Loucy (cell line): ENCODE results near the gene CYTH4.

Experiments
- CTCF ChIP-seq: fragments of 200-600 bp; sonication (generic); conservative IDR thresholded peaks from 2 replicates; pipeline ENCODE4 v1.5.1; 2014; ENCODE audit warnings: mild to moderate bottlenecking, antibody characterized with exemption, low read length
- EZH2phosphoT487 ChIP-seq: fragments of 200-600 bp; IDR thresholded peaks from 2 replicates; pipeline ENCODE4 v1.6.1; 2018; ENCODE audit warnings: antibody characterized with exemption, mild to moderate bottlenecking, moderate library complexity, borderline replicate concordance

- TF ChIP-seq CTCF (no peak), EZH2phosphoT487 (no peak)
Measured at GRCh38 chr22:37306494-37306829, 24.2 kb downstream of the CYTH4 start.
